Endothelial cell (in vitro differentiated cells): ENCODE data around the gene TBL3. TPM values are rescaled to one million over a fixed set of nuclear protein-coding genes. Genes with fewer than 3 reads are reported as not detected.

Experiments
- DNase-seq: peaks from one replicate; pipeline ENCODE4 v3.0.0; 2021; ENCODE audit warnings: low spot score
- H3K27ac Mint-ChIP-seq: one replicate; pipeline ENCODE4 v1.8.0; 2021; ENCODE audit warnings: mixed read lengths, inconsistent platforms; ENCODE audit not compliant: unreplicated experiment
- H3K27me3 Mint-ChIP-seq: one replicate; pipeline ENCODE4 v1.8.0; 2021; ENCODE audit warnings: mild to moderate bottlenecking, moderate library complexity, mixed read lengths, inconsistent platforms; ENCODE audit not compliant: unreplicated experiment
- H3K36me3 Mint-ChIP-seq: one replicate; pipeline ENCODE4 v1.8.0; 2021; ENCODE audit warnings: mild to moderate bottlenecking, low read depth, mixed read lengths, inconsistent platforms; ENCODE audit not compliant: unreplicated experiment
- H3K4me1 Mint-ChIP-seq: one replicate; pipeline ENCODE4 v1.8.0; 2021; ENCODE audit warnings: mild to moderate bottlenecking, mixed read lengths, inconsistent platforms; ENCODE audit not compliant: unreplicated experiment
- H3K4me3 Mint-ChIP-seq: one replicate; pipeline ENCODE4 v1.8.0; 2021; ENCODE audit warnings: mild to moderate bottlenecking, mixed read lengths, inconsistent platforms; ENCODE audit not compliant: unreplicated experiment
- H3K9me3 Mint-ChIP-seq: one replicate; pipeline ENCODE4 v1.8.0; 2021; ENCODE audit warnings: mixed read lengths, inconsistent platforms; ENCODE audit not compliant: unreplicated experiment
- CTCF ChIP-seq: fragments of 200-600 bp; sonication (generic); IDR thresholded peaks from one replicate; pipeline ENCODE4 v1.5.0; 2021; ENCODE audit warnings: antibody characterized with exemption; ENCODE audit not compliant: unreplicated experiment
- total RNA-seq: library from RNA; stranded (reverse); fragmentation: NEBNext Ultra II Directional; extraction: Animal tissue kit (Norgen Biotek cat#: 25700); gene quantifications from one replicate; pipeline ENCODE4 v1.2.1, GENCODE V29; 2021; ENCODE audit not compliant: unreplicated experiment

The TBL3 gene
- total RNA-seq, 1 donor from 2014 or later = 25.0 TPM

DNA sequence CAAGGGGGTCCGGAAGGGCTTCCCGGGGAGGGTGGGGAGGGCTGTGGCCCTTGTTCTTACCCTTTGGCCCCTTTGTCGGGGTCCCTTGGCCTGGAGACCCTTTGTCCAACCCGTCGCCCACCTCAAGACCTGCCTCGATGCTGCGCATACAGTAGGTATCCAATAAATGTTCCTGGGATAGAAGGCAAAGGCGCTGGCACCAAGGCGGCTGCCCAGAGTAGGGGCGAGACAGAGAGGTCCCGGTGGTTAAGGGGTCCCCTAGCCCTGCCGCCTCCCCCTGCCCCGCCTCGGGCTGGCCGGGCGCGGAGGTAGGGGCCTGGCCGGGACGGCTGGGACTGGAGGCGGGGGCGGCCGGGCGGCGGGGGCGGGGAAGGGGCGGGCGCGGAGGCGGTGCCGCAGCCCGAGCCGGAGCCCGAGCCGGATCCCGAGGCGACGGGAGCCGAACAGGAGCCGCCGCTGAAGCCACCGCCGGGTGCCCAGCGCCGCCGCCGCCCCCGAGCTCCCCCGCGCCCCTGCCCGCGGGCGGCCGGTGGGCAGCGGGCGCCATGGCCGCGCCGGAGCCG, 54.7 kb downstream of the TBL3 start, which contains the start of gene NHERF2:
NHERF2 (plus strand) TSS at position 442 of the 563 bp plus-strand sequence; CDS start at position 546, 104 bp downstream.
- no peaks in the 10 kb centered on the region for H3K36me3 Mint-ChIP-seq
- H3K4me3 Mint-ChIP-seq = peak within 1 kb of the TSS; percentile 92
- TF ChIP-seq CTCF = no peak
- no peak within 1 kb of the TSS for H3K27ac Mint-ChIP-seq
- H3K27me3 Mint-ChIP-seq = peaks cover 17% of the 10 kb centered on the region
- DNase-seq = no peak
- no peaks in the 10 kb centered on the region for H3K9me3 Mint-ChIP-seq
- peaks cover 10% of the 10 kb centered on the region for H3K4me1 Mint-ChIP-seq

GRCh38 chr16:2027024-2028010, 55.5 kb downstream of the TBL3 start:
- Mint-ChIP-seq H3K27ac (no peak overlapping the region), H3K4me3 (peak overlapping the region; percentile 92), H3K4me1 (peaks cover 14% of the 10 kb centered on the region), H3K9me3 (no peaks in the 10 kb centered on the region), H3K36me3 (no peaks in the 10 kb centered on the region), H3K27me3 (peaks cover 15% of the 10 kb centered on the region)
- no peak for TF ChIP-seq CTCF
- no peak for DNase-seq

GRCh38 chr16:2028146-2028545, 56.3 kb downstream of the TBL3 start:
- no peak overlapping the region for H3K27ac Mint-ChIP-seq
- H3K4me3 Mint-ChIP-seq = no peak overlapping the region
- peaks cover 17% of the 10 kb centered on the region for H3K4me1 Mint-ChIP-seq
- no peak for TF ChIP-seq CTCF
- no peak for DNase-seq
- peaks cover 15% of the 10 kb centered on the region for H3K27me3 Mint-ChIP-seq
- no peaks in the 10 kb centered on the region for H3K36me3 Mint-ChIP-seq
- no peaks in the 10 kb centered on the region for H3K9me3 Mint-ChIP-seq

GRCh38 chr16:2028620-2029220, 56.9 kb downstream of the TBL3 start:
- DNase-seq = no peak
- H3K4me3 Mint-ChIP-seq = no peak overlapping the region
- no peak overlapping the region for H3K27ac Mint-ChIP-seq
- no peaks in the 10 kb centered on the region for H3K9me3 Mint-ChIP-seq
- H3K4me1 Mint-ChIP-seq = peaks cover 17% of the 10 kb centered on the region
- no peaks in the 10 kb centered on the region for H3K36me3 Mint-ChIP-seq
- peaks cover 13% of the 10 kb centered on the region for H3K27me3 Mint-ChIP-seq
- no peak for TF ChIP-seq CTCF
